ENCODE data around the gene MUCL3. TPM values are rescaled to one million over a fixed set of nuclear protein-coding genes. Genes with fewer than 3 reads are reported as not detected.
"Not testable (repeated sequence)": the region's sequence is repeated elsewhere in the genome, so short reads cannot be mapped to it uniquely, and the experiment has no call there.

Gene MUCL3
- polyA plus RNA-seq, 1 donor, result not detected

DNA sequence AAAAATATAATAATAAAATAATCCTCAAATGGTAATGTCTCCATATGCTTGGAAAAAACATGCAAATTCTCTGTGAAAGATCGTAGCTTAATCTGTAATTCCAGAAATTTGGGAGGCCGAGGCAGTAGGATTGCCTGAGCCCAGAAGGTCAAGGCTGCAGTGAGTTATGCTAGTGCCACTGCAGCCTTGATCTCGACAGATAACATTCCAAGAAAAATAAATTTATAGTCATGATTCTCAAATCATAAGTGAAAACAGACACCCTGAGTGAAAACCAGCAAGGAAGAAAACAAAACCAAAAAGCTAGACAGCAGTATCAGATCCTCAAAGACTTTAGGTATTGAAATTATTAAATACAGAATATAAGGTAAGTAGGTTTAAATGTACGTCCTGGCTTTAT lies 38.9 kb downstream of the MUCL3 start:
- no peak for DNase-seq (ENCODE audit: low read depth)

DNA sequence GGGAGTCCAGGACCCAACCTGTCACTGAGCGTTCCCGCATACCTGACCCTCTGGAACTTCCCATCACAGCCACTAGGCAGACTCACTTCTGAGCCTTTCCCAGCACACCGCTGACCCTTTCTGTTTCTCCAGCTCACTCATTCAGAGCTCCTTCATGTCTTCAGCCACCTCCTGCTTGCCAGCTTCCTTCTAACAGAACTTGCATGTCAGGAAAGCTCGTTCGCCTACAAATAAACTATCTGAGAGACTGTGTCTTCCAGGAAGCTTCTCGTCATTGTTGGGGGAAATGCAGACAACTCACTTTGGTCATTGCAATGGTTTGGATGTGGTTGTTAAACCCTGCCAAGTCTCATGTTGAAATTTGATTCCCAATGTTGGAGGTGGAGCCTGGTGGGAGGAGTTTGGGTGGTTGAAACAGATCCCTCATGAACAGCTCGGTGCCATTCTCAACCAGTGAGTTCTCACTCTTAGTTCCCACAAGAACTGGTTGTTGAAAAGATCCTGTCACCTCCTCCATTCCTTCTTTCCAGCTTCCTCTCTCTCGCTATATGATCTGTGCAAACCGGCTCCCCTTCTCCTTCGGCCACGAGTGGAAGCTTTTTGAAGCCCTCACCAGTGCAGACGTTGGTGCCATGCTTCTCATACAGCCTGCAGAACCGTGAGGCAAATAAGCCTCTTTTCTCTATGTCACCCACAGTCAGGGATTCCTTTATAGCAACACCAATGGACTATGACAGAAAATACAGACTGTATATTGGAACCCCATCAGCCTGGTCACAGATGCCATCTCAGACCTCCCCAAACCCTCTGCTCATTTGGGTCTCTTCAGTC lies 41.4 kb downstream of the MUCL3 start:
- no peak for DNase-seq (ENCODE audit: low read depth)

DNA sequence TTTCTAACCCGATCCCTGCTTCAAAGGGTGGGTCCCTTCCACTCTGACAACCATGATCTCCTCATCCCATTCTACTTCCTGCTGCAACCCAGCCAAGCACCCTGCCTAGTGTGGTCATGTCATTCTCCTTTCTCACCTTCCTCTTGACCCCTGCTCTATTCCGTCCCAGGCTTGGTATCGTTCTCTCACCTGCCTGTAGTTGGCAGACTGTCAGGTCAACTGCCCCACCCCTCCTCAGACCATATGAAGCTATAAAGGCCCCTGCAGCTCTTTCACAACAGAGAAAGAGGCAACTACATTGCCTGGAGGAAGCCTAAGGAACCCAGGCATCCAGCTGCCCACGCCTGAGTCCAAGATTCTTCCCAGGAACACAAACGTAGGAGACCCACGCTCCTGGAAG lies 42.7 kb downstream of the MUCL3 start, which contains the start of gene MUC21:
TSS of gene MUC21 (plus strand) at position 280 of the 400 bp plus-strand sequence. CDS start 241 bp downstream, outside the sequence.
- DNase-seq (ENCODE audit: low read depth), result no peak

DNA sequence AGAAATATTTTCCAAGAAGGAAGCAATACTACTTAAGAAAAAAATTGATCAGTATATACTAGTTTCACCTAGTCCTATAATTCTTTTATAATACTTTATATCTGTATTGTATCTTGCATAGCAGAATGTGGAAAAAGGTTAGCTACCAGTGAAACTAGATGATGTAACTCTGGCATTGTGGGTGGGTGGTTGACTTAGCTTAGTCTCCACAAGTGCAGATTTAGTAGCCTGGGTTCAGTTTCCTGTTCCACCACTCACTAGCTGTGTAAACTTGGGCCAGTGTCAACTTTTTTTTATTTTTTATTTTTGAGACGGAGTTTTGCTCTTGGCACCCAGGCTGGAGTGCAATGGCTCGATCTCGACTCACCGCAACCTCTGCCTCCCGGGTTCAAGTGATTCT lies 44.7 kb downstream of the MUCL3 start:
- DNase-seq (ENCODE audit: low read depth), result no peak

DNA sequence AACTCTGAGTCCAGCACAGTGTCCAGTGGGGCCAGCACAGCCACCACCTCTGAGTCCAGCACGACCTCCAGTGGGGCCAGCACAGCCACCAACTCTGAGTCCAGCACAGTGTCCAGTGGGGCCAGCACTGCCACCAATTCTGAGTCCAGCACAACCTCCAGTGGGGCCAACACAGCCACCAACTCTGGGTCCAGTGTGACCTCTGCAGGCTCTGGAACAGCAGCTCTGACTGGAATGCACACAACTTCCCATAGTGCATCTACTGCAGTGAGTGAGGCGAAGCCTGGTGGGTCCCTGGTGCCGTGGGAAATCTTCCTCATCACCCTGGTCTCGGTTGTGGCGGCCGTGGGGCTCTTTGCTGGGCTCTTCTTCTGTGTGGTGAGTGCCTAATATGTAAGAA lies 46.5 kb downstream of the MUCL3 start:
- DNase-seq (ENCODE audit: low read depth), result no peak

DNA sequence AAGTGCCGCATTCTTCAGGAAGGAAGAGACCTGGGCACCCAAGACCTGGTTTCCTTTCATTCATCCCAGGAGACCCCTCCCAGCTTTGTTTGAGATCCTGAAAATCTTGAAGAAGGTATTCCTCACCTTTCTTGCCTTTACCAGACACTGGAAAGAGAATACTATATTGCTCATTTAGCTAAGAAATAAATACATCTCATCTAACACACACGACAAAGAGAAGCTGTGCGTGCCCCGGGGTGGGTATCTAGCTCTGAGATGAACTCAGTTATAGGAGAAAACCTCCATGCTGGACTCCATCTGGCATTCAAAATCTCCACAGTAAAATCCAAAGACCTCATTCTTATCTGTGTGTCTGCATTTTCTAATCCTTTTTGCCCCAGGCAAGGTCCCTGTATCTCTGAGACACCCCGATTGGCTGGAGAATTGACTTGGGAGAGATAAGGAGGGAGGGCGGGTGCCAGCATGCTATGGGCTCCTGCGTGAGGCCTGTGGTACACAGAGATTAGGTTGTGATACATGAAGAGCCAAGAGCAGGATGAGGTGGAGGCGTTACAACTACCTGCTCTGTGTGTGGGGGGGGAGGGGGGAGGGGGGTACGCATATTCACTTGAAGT lies 47.5 kb downstream of the MUCL3 start:
- DNase-seq (ENCODE audit: low read depth), result no peak

DNA sequence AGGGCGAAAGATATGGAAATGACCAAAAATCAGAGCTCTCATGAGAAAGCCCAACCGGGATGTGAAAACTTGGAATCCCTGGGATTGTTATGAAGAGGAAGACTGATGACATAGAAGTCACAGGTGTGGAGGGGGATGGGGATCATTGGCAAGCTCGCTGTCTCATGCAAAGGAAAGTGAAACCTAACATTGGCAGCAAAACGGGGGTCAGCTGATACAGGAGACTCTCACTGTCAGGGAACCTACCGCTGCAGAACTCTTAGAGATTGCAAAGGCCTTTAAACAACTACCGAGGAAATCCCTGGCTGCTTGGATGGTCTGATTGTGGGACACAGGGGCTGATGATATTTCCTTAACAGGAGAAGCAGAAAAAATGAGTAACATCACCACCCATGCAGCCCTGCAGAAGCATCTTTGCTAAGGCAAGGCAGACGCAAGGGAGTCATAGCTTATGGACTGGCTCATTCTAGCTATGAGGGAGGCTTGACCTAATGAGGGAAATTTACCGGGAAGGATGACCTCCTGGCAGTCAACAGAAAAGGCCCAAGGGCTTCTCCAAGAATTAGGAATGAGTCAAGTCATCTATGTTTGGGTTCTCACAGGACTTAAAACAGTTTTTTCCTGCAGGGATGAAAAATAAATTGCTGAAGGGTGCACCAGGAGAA lies 49.8 kb downstream of the MUCL3 start:
- no peak for DNase-seq (ENCODE audit: low read depth)

DNA sequence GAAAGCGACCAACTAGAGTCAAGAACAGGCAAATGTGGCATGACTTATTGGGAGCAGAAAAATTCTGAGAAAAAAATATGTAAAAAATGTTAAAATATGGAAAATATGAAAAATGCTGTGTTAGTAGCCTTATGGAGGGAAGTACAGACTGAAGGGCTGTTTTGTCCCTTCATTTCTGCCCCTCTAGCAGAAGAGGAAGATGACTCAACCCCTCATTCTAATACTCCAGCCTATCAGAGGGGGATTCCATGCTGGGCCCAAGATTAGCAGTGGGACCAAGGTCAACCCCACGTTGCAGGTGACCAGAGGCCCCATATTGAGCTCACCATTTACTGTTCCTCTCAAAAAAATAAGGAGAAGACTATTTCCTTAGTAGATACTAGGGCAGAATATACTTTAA lies 51.1 kb downstream of the MUCL3 start:
- DNase-seq (ENCODE audit: low read depth), result no peak

DNA sequence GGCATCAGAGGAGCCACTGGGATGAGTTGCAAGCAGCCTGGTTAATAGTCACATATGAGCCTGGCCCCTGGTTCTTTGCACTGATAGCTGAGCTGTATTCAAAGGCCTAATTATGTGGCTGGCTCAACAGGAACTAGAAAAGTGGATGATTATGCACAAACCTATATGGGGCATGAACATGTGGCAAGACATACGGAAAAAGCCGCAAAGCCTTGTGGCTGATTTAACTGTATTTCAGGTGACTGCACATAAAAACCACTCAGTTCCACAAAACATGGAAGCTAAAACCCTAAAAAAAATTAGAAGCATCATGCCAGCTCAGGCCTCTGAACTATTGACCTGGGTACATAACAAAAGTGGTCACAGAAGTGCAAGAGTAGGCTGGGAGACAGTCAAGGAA lies 56.5 kb downstream of the MUCL3 start:
- DNase-seq (ENCODE audit: low read depth), result no peak

DNA sequence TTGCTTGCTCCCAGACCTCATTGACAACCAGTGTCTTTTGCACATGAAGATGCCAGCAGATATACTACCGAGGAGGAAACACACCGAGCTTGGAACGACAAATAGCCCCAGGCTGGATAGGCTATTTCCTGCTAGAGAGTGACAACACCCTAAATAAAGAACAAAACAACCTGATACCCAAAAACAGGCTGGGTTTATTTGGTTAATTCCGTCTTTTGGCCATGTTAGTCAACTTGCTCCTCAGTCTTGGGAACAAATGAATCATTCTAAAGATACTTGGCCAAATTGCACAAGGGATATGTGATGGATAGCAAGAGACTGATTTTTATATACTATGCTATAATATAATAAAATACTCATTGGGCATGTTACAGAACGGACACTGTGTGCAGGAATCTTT lies 58.0 kb downstream of the MUCL3 start:
- no peak for DNase-seq (ENCODE audit: low read depth)

DNA sequence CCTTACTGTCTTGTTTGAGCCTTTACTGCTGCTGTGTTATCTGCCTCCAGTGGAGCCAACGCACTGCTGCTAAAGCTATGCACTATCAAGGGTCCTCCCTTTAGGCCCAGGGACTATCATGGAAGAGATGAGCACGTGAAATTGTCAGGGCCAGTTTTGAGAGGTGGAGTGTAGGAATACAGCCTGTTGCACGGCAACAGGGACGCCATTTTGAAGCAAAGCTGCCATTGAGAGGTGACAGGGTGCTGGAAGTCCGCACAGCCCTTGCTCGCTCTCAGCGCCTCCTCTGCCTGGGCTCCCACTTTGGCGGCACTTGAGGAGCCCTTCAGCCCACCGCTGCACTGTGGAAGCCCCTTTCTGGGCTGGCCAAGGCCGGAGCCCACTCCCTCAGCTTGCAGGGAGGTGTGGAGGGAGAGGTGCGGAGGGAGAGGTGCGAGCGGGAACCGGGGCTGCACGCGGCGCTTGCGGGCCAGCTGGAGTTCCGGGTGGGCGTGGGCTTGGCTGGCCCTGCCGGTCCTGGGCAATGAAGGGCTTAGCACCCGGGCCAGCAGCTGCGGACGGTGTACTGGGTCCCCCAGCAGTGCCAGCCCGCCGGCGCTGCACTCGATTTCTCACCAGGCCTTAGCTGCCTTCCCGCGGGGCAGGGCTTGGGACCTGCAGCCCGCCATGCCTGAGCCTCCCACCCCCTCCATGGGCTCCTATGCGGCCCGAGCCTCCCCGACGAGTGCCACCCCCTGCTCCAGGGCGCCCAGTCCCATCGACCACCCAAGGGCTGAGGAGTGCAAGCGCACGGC lies 59.5 kb downstream of the MUCL3 start:
- DNase-seq (ENCODE audit: low read depth), result not testable (repeated sequence)

DNA sequence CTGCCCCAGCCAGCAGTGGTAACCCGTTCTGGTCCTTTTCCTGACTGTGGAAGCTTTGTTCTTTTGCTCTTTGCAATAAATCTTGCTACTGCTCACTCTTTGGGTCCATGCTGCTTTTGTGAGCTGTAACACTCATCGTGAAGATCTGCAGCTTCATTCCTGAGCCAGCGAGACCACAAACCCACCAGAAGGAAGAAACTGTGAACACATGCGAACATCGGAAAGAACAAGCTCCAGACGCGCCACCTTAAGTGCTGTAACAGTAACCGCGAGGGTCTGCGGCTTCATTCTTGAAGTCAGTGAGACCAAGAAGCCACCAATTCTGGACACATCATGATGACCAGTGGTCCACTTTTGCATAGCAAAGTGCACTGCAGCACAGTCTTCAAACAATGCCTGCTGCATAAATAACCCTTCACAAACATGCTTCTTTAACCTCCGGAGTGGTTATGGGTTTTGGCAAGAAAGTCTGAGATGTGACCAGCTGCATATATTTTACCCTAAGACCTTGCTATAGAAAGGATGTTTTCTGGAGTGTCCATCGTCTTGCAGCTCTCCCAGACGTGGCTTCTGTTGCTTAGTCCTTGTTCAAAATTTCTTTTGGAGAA lies 60.6 kb downstream of the MUCL3 start:
- no peak for DNase-seq (ENCODE audit: low read depth)

DNA sequence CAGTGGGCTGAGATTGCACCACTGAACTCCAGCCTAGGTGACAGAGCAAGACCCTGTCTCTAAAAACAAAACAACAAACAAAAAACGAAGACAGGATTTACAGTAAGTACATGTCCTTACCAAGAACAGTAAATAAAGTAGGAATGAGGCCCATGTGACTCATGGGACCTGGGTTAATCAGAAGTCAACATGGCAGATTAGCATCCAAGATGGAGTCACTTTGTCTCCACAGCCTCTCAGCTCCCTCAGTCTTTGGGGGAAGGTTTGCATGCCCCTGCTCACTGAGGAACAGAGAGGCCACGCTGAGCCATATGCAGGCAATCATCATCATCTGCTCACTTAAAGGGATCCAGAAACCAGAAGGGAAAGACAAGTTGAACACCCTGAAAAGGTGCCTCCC lies 61.7 kb downstream of the MUCL3 start:
- DNase-seq (ENCODE audit: low read depth), result no peak

Other genes starting within 250 kb of the MUCL3 start
- gene NRM, start 250.0 kb upstream of the MUCL3 start, polyA plus RNA-seq (ENCODE audit: insufficient read length), result 30.9 TPM
- 20.2 TPM for gene MDC1, start 223.7 kb upstream of the MUCL3 start, polyA plus RNA-seq (ENCODE audit: insufficient read length)
- gene TUBB, start 220.6 kb upstream of the MUCL3 start, polyA plus RNA-seq (ENCODE audit: insufficient read length), result 663 TPM
- 105 TPM for gene FLOT1, start 198.3 kb upstream of the MUCL3 start, polyA plus RNA-seq (ENCODE audit: insufficient read length)
- gene IER3, start 196.4 kb upstream of the MUCL3 start, polyA plus RNA-seq (ENCODE audit: insufficient read length), result 17.3 TPM
- 65.4 TPM for gene DDR1, start 56.5 kb upstream of the MUCL3 start, polyA plus RNA-seq (ENCODE audit: insufficient read length)
- gene GTF2H4, start 32.8 kb upstream of the MUCL3 start, polyA plus RNA-seq (ENCODE audit: insufficient read length), result 23.7 TPM
- 30.7 TPM for gene VARS2, start 26.7 kb upstream of the MUCL3 start, polyA plus RNA-seq (ENCODE audit: insufficient read length)
- gene SFTA2, start 8.8 kb upstream of the MUCL3 start, polyA plus RNA-seq (ENCODE audit: insufficient read length), result not detected
- not detected for gene MUC21, start 42.7 kb downstream of the MUCL3 start, polyA plus RNA-seq (ENCODE audit: insufficient read length)
- gene MUC22, start 69.5 kb downstream of the MUCL3 start, polyA plus RNA-seq (ENCODE audit: insufficient read length), result not detected
- gene C6orf15, start 171.6 kb downstream of the MUCL3 start, polyA plus RNA-seq (ENCODE audit: insufficient read length), result not detected
- gene PSORS1C1, start 173.8 kb downstream of the MUCL3 start, polyA plus RNA-seq (ENCODE audit: insufficient read length), result 1.7 TPM
- gene CDSN, start 179.5 kb downstream of the MUCL3 start, polyA plus RNA-seq (ENCODE audit: insufficient read length), result 0.06 TPM
- not detected for gene PSORS1C2, start 198.1 kb downstream of the MUCL3 start, polyA plus RNA-seq (ENCODE audit: insufficient read length)
- gene CCHCR1, start 216.8 kb downstream of the MUCL3 start, polyA plus RNA-seq (ENCODE audit: insufficient read length), result 14.3 TPM
- gene TCF19, start 217.6 kb downstream of the MUCL3 start, polyA plus RNA-seq (ENCODE audit: insufficient read length), result 8.4 TPM
- gene POU5F1, start 229.7 kb downstream of the MUCL3 start, polyA plus RNA-seq (ENCODE audit: insufficient read length), result 0.56 TPM